Mesendoderm (in vitro differentiated cells): Measurements from ENCODE around the gene PDZK1IP1.
"Not testable (repeated sequence)": the region's sequence is repeated elsewhere in the genome, so short reads cannot be mapped to it uniquely, and the experiment has no call there.

Source experiments
- DNase-seq: peaks from one replicate; pipeline ENCODE4 v3.0.0; 2013
- H2AK5ac ChIP-seq: 2 replicates; pipeline ENCODE4 v1.6.1; 2013; ENCODE audit warnings: low read length, inconsistent platforms
- H2BK120ac ChIP-seq: 2 replicates; pipeline ENCODE4 v1.6.1; 2013; ENCODE audit warnings: low read depth, mild to moderate bottlenecking, low read length, moderate library complexity, mixed read lengths
- H2BK15ac ChIP-seq: replicated peaks from 2 replicates; pipeline ENCODE4 v1.6.1; 2013; ENCODE audit warnings: low read depth, mild to moderate bottlenecking, moderate library complexity
- H2BK5ac ChIP-seq: 2 replicates; pipeline ENCODE4 v1.6.1; 2013; ENCODE audit warnings: low read length, inconsistent platforms
- H3K18ac ChIP-seq: 2 replicates; pipeline ENCODE4 v1.6.1; 2013; ENCODE audit warnings: mild to moderate bottlenecking, low read length, mixed read lengths
- H3K23ac ChIP-seq: one replicate; pipeline ENCODE4 v1.6.1; 2013; ENCODE audit warnings: low read length
- H3K27ac ChIP-seq: 2 replicates; pipeline ENCODE4 v1.5.1; 2013; ENCODE audit warnings: low read depth, mild to moderate bottlenecking, inconsistent platforms, low read length, moderate library complexity
- H3K27me3 ChIP-seq: 2 replicates; pipeline ENCODE4 v1.6.1; 2013; ENCODE audit warnings: low read length, control low read depth, mild to moderate bottlenecking, inconsistent platforms; ENCODE audit not compliant: insufficient read depth, poor library complexity
- H3K36me3 ChIP-seq: 2 replicates; pipeline ENCODE4 v1.6.1; 2013; ENCODE audit warnings: low read length, inconsistent platforms; ENCODE audit not compliant: control insufficient read depth, insufficient read depth
- H3K4ac ChIP-seq: one replicate; pipeline ENCODE4 v1.6.1; 2013; ENCODE audit warnings: low read depth, mild to moderate bottlenecking, low read length, moderate library complexity
- H3K4me1 ChIP-seq: 2 replicates; pipeline ENCODE4 v1.6.1; 2013; ENCODE audit warnings: low read depth, low read length, inconsistent platforms; ENCODE audit not compliant: control insufficient read depth
- H3K4me2 ChIP-seq: 2 replicates; pipeline ENCODE4 v1.6.1; 2013; ENCODE audit warnings: low read length
- H3K4me3 ChIP-seq: 2 replicates; pipeline ENCODE4 v1.5.1; 2013; ENCODE audit warnings: mild to moderate bottlenecking, low read length
- H3K56ac ChIP-seq: one replicate; pipeline ENCODE4 v1.6.1; 2013; ENCODE audit warnings: low read length
- H3K79me1 ChIP-seq: 2 replicates; pipeline ENCODE4 v1.6.1; 2013; ENCODE audit warnings: low read length, inconsistent platforms
- H3K79me2 ChIP-seq: 2 replicates; pipeline ENCODE4 v1.6.1; 2013; ENCODE audit warnings: mild to moderate bottlenecking, low read length; ENCODE audit not compliant: control insufficient read depth, insufficient read depth
- H3K9ac ChIP-seq: 2 replicates; pipeline ENCODE4 v1.6.1; 2013; ENCODE audit warnings: low read length, inconsistent platforms
- H4K5ac ChIP-seq: one replicate; pipeline ENCODE4 v1.6.1; 2013; ENCODE audit warnings: low read length
- H4K8ac ChIP-seq: one replicate; pipeline ENCODE4 v1.6.1; 2013; ENCODE audit warnings: low read depth, mild to moderate bottlenecking, control low read depth, low read length, moderate library complexity
- WGBS: extraction: QIAGEN DNeasy Blood & Tissue Kit; methylation state at CpG from one replicate; pipeline ENCODE4 v1.1.7; 2013; ENCODE audit warnings: low lambda C conversion rate, missing lambda C conversion rate; ENCODE audit not compliant: insufficient coverage; ENCODE audit errors: extremely low coverage; 5-methylcytosine and 5-hydroxymethylcytosine counted together

Gene PDZK1IP1

DNA sequence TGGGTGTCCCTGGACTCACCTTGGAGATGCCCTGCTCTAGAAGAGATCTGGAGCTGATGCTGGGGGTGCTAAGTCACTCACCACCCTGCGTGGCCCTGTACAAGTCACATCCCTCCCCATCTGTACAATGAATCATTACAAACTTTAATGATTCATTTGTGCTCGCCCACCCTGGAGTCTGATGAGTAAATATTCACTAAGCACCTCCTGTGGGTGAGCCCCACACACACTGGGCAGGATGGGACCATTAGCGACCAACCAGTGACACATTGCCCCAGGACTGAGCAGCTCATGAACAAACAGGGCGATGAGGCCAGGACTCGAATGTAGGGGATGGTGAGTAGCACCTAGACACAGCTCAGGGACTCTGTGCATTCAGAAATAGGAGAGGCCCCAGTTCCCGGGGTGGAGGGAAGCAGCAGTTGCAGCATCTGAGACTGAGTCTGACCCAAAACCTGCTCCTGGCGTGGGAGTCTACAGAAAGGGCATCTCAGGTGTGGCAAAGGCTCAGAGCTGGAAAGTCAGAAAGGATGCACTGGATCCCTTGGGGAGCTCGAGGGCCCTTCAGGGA, 18.1 kb upstream of the PDZK1IP1 start:
- Histone ChIP-seq H3K56ac (no peak overlapping the region), H3K36me3 (no peaks in the 10 kb centered on the region), H2BK5ac (no peak overlapping the region), H3K79me1 (no peaks in the 10 kb centered on the region), H3K23ac (no peak overlapping the region), H3K4ac (no peak overlapping the region), H4K8ac (no peak overlapping the region), H3K27me3 (no peaks in the 10 kb centered on the region), H4K5ac (no peak overlapping the region), H2BK15ac (no peak overlapping the region), H2AK5ac (no peak overlapping the region), H3K9ac (no peak overlapping the region), H3K4me3 (no peak overlapping the region), H3K18ac (no peak overlapping the region), H3K4me1 (no peaks in the 10 kb centered on the region), H3K79me2 (no peaks in the 10 kb centered on the region), H3K27ac (no peak overlapping the region), H3K4me2 (no peak overlapping the region), H2BK120ac (no peak overlapping the region)
- no CpG with 5 or more reads among the region's 8 CpGs for whole genome bisulfite sequencing
- DNase-seq, result no peak

DNA sequence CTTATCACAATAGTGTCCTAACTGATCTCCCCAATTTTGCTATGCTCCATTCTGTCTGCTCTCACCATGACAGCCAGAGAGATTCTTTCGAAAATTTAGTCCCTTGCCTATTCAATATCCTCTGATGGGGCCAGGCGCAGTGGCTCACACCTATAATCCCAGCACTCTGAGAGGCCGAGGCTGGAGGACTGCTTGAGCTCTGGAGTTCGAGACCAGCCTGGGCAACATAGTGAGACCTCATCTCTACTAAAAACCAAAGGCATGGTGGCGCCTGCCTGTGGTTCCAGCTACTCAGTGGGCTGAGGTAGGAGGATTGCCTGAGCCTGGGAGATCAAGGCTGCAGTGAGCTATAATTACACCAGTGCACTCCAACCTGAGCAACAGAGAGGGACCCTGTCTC, 16.1 kb upstream of the PDZK1IP1 start:
- Histone ChIP-seq H2BK15ac (no peak overlapping the region), H4K8ac (no peak overlapping the region), H3K27ac (no peak overlapping the region), H3K4me2 (no peak overlapping the region), H2BK120ac (no peak overlapping the region), H3K79me1 (no peaks in the 10 kb centered on the region), H3K23ac (no peak overlapping the region), H3K4me3 (no peak overlapping the region), H3K18ac (no peak overlapping the region), H3K36me3 (no peaks in the 10 kb centered on the region), H2AK5ac (no peak overlapping the region), H2BK5ac (no peak overlapping the region), H3K56ac (no peak overlapping the region), H3K4me1 (no peaks in the 10 kb centered on the region), H3K27me3 (no peaks in the 10 kb centered on the region), H4K5ac (no peak overlapping the region), H3K9ac (no peak overlapping the region), H3K4ac (no peak overlapping the region), H3K79me2 (no peaks in the 10 kb centered on the region)
- WGBS, result no CpG with 5 or more reads among the region's 5 CpGs
- DNase-seq, result no peak

DNA sequence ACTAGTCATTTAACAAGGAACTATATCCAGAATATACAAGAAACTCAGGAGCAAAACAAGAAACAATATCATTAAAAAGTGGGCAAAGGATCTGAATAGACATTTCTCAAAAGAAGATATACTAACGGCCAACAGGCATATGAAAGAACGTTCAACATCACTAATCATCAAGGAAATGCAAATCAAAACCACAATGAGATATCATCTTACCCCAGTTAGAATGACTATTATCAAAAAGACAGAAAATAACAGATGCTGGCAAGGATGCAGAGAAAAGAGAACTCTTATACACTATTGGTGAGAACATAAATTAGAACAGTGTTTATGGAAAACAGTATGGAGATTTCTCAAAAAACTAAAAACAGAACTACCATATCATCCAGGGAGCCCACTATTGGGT, 13.7 kb upstream of the PDZK1IP1 start:
- not testable (repeated sequence) for H3K23ac ChIP-seq, H3K79me2 ChIP-seq, H4K5ac ChIP-seq, H3K4me2 ChIP-seq, H3K4me1 ChIP-seq, H2BK120ac ChIP-seq, H3K56ac ChIP-seq, H3K18ac ChIP-seq, H3K79me1 ChIP-seq, DNase-seq, H2BK5ac ChIP-seq, H3K4me3 ChIP-seq, H3K36me3 ChIP-seq, H3K27ac ChIP-seq, H3K4ac ChIP-seq, H2BK15ac ChIP-seq, H4K8ac ChIP-seq, H3K9ac ChIP-seq, H2AK5ac ChIP-seq, H3K27me3 ChIP-seq
- WGBS, result no CpG with 5 or more reads among the region's 2 CpGs

DNA sequence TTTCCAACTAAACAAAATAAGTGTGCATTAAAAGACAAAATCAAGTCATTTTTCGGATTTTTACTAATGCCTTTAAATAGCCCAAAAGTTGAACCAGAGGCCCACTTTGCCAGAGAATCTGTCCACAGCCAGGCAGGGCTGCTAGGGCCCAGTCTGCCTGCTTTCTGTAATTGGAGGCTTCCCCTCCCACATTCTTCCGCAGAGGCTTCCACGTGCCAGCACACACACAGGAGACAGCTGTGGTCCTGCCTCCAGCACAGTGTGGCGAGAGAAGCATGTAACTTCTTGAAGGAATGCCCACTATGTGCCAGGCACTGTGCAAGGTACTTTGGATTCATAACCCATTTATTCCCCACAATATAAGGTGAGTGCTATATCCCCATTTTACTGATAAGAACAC, 11.3 kb upstream of the PDZK1IP1 start:
- Histone ChIP-seq H2BK5ac (no peak overlapping the region), H2BK15ac (no peak overlapping the region), H3K4ac (no peak overlapping the region), H3K79me1 (no peaks in the 10 kb centered on the region), H2BK120ac (no peak overlapping the region), H3K9ac (no peak overlapping the region), H3K4me2 (no peak overlapping the region), H4K8ac (no peak overlapping the region), H3K23ac (no peak overlapping the region), H3K79me2 (no peaks in the 10 kb centered on the region), H3K27ac (no peak overlapping the region), H3K4me1 (no peaks in the 10 kb centered on the region), H2AK5ac (no peak overlapping the region), H3K18ac (no peak overlapping the region), H3K56ac (no peak overlapping the region), H4K5ac (no peak overlapping the region), H3K27me3 (no peaks in the 10 kb centered on the region), H3K4me3 (no peak overlapping the region), H3K36me3 (no peaks in the 10 kb centered on the region)
- DNase-seq, result no peak
- no CpG with 5 or more reads among the region's 4 CpGs for WGBS

DNA sequence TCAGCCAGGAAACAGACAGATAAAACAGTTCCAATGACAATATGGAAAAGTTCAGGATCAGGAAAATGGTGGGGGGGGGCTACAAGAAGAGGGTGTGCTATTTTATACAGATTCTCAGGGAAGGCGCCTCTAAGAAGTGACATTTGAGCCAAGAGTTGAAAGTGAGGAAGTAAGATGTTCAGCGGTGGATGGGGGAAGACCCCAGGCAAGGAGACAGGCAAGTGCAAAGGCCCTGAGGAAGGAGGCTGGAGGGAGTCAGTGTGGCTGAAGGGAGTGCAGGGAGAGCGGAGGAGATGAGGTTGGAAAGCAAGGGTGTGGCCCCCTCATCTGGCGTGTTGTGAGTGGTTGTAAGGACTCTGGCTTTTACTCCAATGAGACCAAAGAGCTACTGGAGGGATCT, 8.4 kb upstream of the PDZK1IP1 start:
- Histone ChIP-seq H3K9ac (no peak overlapping the region), H3K18ac (no peak overlapping the region), H3K4me3 (no peak overlapping the region), H2BK5ac (no peak overlapping the region), H3K23ac (no peak overlapping the region), H3K27me3 (no peaks in the 10 kb centered on the region), H3K4ac (no peak overlapping the region), H2BK120ac (no peak overlapping the region), H3K79me2 (no peaks in the 10 kb centered on the region), H2AK5ac (no peak overlapping the region), H3K27ac (no peak overlapping the region), H4K5ac (no peak overlapping the region), H3K4me1 (no peaks in the 10 kb centered on the region), H3K4me2 (no peak overlapping the region), H3K79me1 (no peaks in the 10 kb centered on the region), H2BK15ac (no peak overlapping the region), H3K36me3 (no peaks in the 10 kb centered on the region), H3K56ac (no peak overlapping the region), H4K8ac (no peak overlapping the region)
- WGBS, result no CpG with 5 or more reads among the region's 4 CpGs
- no peak for DNase-seq

DNA sequence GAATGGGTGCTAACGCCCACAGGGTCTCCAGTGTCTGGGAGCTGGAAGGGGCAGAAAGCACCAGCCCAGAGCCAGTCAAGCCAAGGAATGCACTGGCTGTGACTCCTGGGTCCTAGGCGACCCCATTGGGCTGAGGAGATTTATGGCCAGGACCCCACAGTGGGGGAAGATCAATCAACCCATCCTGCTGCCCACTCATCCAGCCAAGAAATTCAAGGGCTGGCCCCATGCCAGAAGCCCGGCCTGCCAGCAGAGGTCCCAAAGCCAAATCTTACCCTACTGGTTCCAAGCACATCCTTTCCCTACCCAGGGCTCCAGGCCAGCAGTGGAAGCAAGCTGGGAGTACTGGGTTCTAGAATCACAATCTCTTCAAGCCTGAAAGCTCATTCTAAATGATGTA, 6.8 kb upstream of the PDZK1IP1 start:
- Histone ChIP-seq H3K79me2 (no peaks in the 10 kb centered on the region), H3K18ac (no peak overlapping the region), H4K5ac (no peak overlapping the region), H3K4ac (no peak overlapping the region), H3K4me3 (no peak overlapping the region), H2BK15ac (no peak overlapping the region), H3K27ac (no peak overlapping the region), H3K4me1 (peaks cover 3% of the 10 kb centered on the region), H3K56ac (no peak overlapping the region), H3K23ac (no peak overlapping the region), H3K9ac (no peak overlapping the region), H2BK5ac (no peak overlapping the region), H3K27me3 (no peaks in the 10 kb centered on the region), H2BK120ac (no peak overlapping the region), H4K8ac (no peak overlapping the region), H3K79me1 (no peaks in the 10 kb centered on the region), H2AK5ac (no peak overlapping the region), H3K36me3 (no peaks in the 10 kb centered on the region), H3K4me2 (no peak overlapping the region)
- WGBS, result no CpG with 5 or more reads among the region's 3 CpGs
- DNase-seq, result no peak
